Endothelial cell of umbilical vein (primary cell): ENCODE measurements around the gene MSL1.

Experiments used
- FOS ChIP-seq: IDR thresholded peaks from 2 replicates; pipeline ENCODE4 v1.6.1; 2011; ENCODE audit warnings: mild to moderate bottlenecking, low read length, moderate library complexity, borderline replicate concordance; ENCODE audit not compliant: insufficient read depth
- POLR2A ChIP-seq: IDR thresholded peaks from 2 replicates; pipeline ENCODE4 v1.6.1; 2012; ENCODE audit warnings: low read depth, mild to moderate bottlenecking, control low read depth, low read length
- TF ChIP-seq, protein P1 (sequence below): IDR thresholded peaks from 2 replicates; pipeline ENCODE4 v1.6.1; 2011; ENCODE audit not compliant: insufficient read depth, insufficient read length
- TF ChIP-seq, protein P2 (sequence below), 2 donors: IDR thresholded peaks; 1 replicate in 1 of 2; 2 replicates in 1 of 2; pipeline ENCODE4 v1.5.1; 2011; ENCODE audit warnings: low read length in 2 of 2, mild to moderate bottlenecking in 2 of 2, moderate library complexity in 2 of 2, control low read depth in 1 of 2, inconsistent platforms in 1 of 2, low read depth in 1 of 2; ENCODE audit not compliant: insufficient read depth in 1 of 2; ENCODE audit errors: extremely low read depth in 1 of 2

DNA sequence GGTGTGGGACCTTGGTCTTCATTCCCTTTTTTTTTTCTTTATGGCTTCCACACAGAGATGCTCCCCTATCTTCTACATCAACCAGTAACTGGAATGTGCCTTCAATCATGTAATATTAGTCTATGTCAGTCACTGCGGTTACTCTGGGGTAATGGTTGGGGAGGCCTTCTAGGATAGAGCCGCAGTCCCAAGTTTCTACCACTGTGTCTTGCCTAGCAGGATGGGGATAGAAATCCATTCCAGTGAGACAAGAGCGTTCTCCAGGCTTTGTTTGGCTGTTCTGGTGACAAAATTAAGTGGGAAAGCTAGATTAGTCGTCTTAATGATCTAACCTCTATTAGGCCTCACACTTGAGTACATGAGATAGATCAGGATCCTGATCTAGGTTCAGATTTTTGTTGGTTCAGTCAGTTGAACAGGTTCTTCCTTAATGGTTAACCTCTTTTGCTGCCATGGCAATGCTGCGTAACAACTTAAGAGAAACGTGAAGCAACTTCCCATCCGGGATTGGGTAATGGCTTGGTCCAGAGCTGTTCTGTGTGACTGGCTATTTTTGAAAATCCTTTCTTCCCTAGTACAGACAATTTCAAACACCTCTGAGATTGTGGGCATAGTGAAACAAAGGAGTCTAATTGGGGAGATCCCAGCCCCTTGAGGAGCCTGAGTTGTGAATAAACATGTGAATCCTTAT is 8.7 kb downstream of the MSL1 start:
- TF ChIP-seq POLR2A (no peak), FOS (no peak)
- TF ChIP-seq, protein P1, sequence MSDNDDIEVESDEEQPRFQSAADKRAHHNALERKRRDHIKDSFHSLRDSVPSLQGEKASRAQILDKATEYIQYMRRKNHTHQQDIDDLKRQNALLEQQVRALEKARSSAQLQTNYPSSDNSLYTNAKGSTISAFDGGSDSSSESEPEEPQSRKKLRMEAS = no peak
- TF ChIP-seq, protein P2, sequence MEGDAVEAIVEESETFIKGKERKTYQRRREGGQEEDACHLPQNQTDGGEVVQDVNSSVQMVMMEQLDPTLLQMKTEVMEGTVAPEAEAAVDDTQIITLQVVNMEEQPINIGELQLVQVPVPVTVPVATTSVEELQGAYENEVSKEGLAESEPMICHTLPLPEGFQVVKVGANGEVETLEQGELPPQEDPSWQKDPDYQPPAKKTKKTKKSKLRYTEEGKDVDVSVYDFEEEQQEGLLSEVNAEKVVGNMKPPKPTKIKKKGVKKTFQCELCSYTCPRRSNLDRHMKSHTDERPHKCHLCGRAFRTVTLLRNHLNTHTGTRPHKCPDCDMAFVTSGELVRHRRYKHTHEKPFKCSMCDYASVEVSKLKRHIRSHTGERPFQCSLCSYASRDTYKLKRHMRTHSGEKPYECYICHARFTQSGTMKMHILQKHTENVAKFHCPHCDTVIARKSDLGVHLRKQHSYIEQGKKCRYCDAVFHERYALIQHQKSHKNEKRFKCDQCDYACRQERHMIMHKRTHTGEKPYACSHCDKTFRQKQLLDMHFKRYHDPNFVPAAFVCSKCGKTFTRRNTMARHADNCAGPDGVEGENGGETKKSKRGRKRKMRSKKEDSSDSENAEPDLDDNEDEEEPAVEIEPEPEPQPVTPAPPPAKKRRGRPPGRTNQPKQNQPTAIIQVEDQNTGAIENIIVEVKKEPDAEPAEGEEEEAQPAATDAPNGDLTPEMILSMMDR (IDR thresholded peaks at IDR 0.05; ENCODE audit: extremely low read depth in 1 of 2, insufficient read depth in 1 of 2, low read depth in 1 of 2, low read length in 2 of 2) = no peak
